ENCODE data around the gene COL6A1.

COL6A1 gene

DNA sequence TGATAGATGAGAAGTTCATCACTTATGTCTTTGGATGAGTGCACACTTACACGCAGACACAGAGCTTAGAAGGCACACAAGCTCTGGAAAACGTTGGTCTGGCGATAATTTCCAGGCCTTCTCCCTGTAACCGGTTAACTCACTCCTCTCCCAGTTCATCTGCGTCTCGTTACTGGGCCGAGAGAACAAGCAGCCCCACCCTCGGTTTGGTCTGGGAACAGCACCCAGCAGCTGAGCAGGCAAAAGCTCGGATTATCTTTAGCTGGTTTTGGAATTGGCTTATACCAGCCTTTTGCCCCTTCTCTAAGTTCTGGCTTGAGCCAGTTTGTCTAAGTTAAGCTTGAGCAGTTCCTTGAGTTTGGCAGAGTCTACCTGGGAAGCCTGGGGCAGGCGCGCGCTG lies 27.3 kb upstream of the COL6A1 start:
- no peak overlapping the region for H3K4me2 ChIP-seq (ENCODE audit: low read length)
- no peaks in the 10 kb centered on the region for H3K4me1 ChIP-seq (ENCODE audit: low read length)
- no peak for TF ChIP-seq EZH2phosphoT487 (IDR thresholded peaks at IDR 0.05; ENCODE audit: low read depth)
- TF ChIP-seq, protein P1, sequence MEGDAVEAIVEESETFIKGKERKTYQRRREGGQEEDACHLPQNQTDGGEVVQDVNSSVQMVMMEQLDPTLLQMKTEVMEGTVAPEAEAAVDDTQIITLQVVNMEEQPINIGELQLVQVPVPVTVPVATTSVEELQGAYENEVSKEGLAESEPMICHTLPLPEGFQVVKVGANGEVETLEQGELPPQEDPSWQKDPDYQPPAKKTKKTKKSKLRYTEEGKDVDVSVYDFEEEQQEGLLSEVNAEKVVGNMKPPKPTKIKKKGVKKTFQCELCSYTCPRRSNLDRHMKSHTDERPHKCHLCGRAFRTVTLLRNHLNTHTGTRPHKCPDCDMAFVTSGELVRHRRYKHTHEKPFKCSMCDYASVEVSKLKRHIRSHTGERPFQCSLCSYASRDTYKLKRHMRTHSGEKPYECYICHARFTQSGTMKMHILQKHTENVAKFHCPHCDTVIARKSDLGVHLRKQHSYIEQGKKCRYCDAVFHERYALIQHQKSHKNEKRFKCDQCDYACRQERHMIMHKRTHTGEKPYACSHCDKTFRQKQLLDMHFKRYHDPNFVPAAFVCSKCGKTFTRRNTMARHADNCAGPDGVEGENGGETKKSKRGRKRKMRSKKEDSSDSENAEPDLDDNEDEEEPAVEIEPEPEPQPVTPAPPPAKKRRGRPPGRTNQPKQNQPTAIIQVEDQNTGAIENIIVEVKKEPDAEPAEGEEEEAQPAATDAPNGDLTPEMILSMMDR (IDR thresholded peaks at IDR 0.05; ENCODE audit: low read depth, low read length): no peak
- H3K9ac ChIP-seq (ENCODE audit: low read length): no peak overlapping the region
- H3K36me3 ChIP-seq (replicated peaks; ENCODE audit: low read depth, low read length): no peaks in the 10 kb centered on the region
- no peak overlapping the region for H2AFZ ChIP-seq (ENCODE audit: low read depth, low read length)
- no peaks in the 10 kb centered on the region for H4K20me1 ChIP-seq (ENCODE audit: insufficient read depth, low read length)
- H3K27me3 ChIP-seq (ENCODE audit: low read depth, low read length): 0 out of 2 replicates have a peak, but pooled peaks cover 3% of the 10 kb centered on the region
- H3K27ac ChIP-seq (ENCODE audit: low read length): no peak overlapping the region
- no peak overlapping the region for H3K4me3 ChIP-seq (ENCODE audit: low read length)
- no peaks in the 10 kb centered on the region for H3K79me2 ChIP-seq (ENCODE audit: low read length)
- H3K9me3 ChIP-seq (ENCODE audit: insufficient read depth, low read length): no peaks in the 10 kb centered on the region

- Histone ChIP-seq H2AFZ (ENCODE audit: low read depth, low read length) (no peak overlapping the region), H3K27ac (ENCODE audit: low read length) (no peak overlapping the region), H3K4me1 (ENCODE audit: low read length) (no peaks in the 10 kb centered on the region), H3K9me3 (ENCODE audit: insufficient read depth, low read length) (no peaks in the 10 kb centered on the region), H4K20me1 (ENCODE audit: insufficient read depth, low read length) (no peaks in the 10 kb centered on the region), H3K27me3 (ENCODE audit: low read depth, low read length) (0 out of 2 replicates have a peak, but pooled peaks cover 3% of the 10 kb centered on the region), H3K36me3 (replicated peaks; ENCODE audit: low read depth, low read length) (no peaks in the 10 kb centered on the region), H3K4me3 (ENCODE audit: low read length) (no peak overlapping the region), H3K79me2 (ENCODE audit: low read length) (no peaks in the 10 kb centered on the region), H3K9ac (ENCODE audit: low read length) (no peak overlapping the region), H3K4me2 (ENCODE audit: low read length) (no peak overlapping the region)
- TF ChIP-seq, protein P1 (IDR thresholded peaks at IDR 0.05; ENCODE audit: low read depth, low read length): no peak
- TF ChIP-seq EZH2phosphoT487 (IDR thresholded peaks at IDR 0.05; ENCODE audit: low read depth): no peak
Measured at GRCh38 chr21:45954921-45955320, 26.6 kb upstream of the COL6A1 start.

DNA sequence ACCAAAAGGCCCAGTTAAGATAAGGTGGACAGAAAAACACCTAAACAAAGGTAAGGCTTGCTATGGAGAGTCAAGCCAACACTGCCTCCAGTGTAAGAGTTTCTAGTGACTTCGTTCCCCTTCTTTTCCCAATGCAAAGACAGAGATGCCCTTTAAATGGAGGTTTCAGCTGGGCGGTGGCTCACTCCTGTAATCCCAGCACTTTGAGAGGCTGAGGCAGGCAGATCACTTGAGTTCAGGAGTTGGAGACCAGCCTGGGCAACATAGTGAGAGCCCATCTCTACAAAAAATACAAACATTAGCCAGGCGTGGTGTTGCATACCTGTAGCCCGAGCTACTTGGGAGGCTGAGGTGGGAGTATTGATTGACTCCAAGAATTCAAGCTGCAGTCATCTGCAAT lies 24.0 kb upstream of the COL6A1 start:
- no peak for TF ChIP-seq EZH2phosphoT487 (IDR thresholded peaks at IDR 0.05; ENCODE audit: low read depth)
- TF ChIP-seq, protein P1 (IDR thresholded peaks at IDR 0.05; ENCODE audit: low read depth, low read length): no peak
- H3K4me2 ChIP-seq (ENCODE audit: low read length): no peak overlapping the region
- no peaks in the 10 kb centered on the region for H3K36me3 ChIP-seq (replicated peaks; ENCODE audit: low read depth, low read length)
- no peaks in the 10 kb centered on the region for H3K9me3 ChIP-seq (ENCODE audit: insufficient read depth, low read length)
- H3K27me3 ChIP-seq (ENCODE audit: low read depth, low read length): 0 out of 2 replicates have a peak, but pooled peaks cover 3% of the 10 kb centered on the region
- no peak overlapping the region for H3K27ac ChIP-seq (ENCODE audit: low read length)
- no peak overlapping the region for H3K4me3 ChIP-seq (ENCODE audit: low read length)
- no peaks in the 10 kb centered on the region for H4K20me1 ChIP-seq (ENCODE audit: insufficient read depth, low read length)
- H3K79me2 ChIP-seq (ENCODE audit: low read length): no peaks in the 10 kb centered on the region
- no peak overlapping the region for H2AFZ ChIP-seq (ENCODE audit: low read depth, low read length)
- no peaks in the 10 kb centered on the region for H3K4me1 ChIP-seq (ENCODE audit: low read length)
- no peak overlapping the region for H3K9ac ChIP-seq (ENCODE audit: low read length)

DNA sequence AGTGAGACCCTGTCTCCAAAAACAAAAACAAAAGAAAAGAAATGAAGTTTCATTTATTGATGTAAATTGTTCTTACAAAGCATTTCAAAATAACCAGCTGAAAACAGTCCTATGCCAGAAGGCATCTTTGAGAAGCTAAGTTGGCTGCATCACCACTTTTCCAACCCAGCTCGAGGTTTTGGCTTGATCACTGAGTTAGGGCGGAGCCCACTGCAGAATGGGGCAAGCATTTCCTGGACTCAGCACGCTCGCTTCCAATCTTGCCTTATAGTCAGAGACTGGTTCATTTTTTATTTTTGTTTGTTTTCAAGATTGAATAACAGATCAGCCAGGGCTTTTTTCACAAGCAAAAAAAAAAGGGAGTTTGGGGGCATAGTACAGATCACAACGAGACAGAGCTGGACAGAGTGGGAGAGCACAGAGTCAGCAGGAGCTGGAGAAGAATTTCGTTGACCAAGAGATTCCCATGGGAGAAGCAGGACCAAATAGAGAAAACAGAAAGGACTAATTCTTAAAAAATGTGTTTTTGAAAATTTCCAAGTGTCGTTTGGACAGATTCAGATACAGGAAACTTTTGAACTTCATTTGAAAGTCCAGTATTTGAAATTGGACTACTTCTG lies 23.5 kb upstream of the COL6A1 start:
- Histone ChIP-seq H3K27ac (ENCODE audit: low read length) (no peak overlapping the region), H4K20me1 (ENCODE audit: insufficient read depth, low read length) (no peaks in the 10 kb centered on the region), H3K9me3 (ENCODE audit: insufficient read depth, low read length) (no peaks in the 10 kb centered on the region), H2AFZ (ENCODE audit: low read depth, low read length) (no peak overlapping the region), H3K4me2 (ENCODE audit: low read length) (no peak overlapping the region), H3K4me3 (ENCODE audit: low read length) (no peak overlapping the region), H3K4me1 (ENCODE audit: low read length) (no peaks in the 10 kb centered on the region), H3K27me3 (ENCODE audit: low read depth, low read length) (0 out of 2 replicates have a peak, but pooled peaks cover 3% of the 10 kb centered on the region), H3K36me3 (replicated peaks; ENCODE audit: low read depth, low read length) (no peaks in the 10 kb centered on the region), H3K79me2 (ENCODE audit: low read length) (no peaks in the 10 kb centered on the region), H3K9ac (ENCODE audit: low read length) (no peak overlapping the region)
- no peak for TF ChIP-seq EZH2phosphoT487 (IDR thresholded peaks at IDR 0.05; ENCODE audit: low read depth)
- TF ChIP-seq, protein P1 (IDR thresholded peaks at IDR 0.05; ENCODE audit: low read depth, low read length): no peak

Data from OCI-LY3 (cell line).